Posterior vena cava (tissue), 2 donors: Measurements from ENCODE around the gene WSCD2. TPM values are rescaled to one million over a fixed set of nuclear protein-coding genes. Genes with fewer than 3 reads are reported as not detected.

ENCODE experiments used
- DNase-seq: peaks from one replicate; pipeline ENCODE4 v3.0.0-alpha.2; 2020; ENCODE audit warnings: low spot score
- intact Hi-C, 2 donors: fragments of 100-400 bp; cut with DNase I; formaldehyde crosslinking; loops; one replicate each; pipeline versions ENCODE4 v1.14.1 to v1.14.2; 2022 to 2023
- long read RNA-seq, 2 donors: library from polyadenylated mRNA; unstranded; transcript quantifications; one replicate each; pipeline ENCODE4 v2.0.0, GENCODE V29; 2020 to 2021
- total RNA-seq, 2 donors: library from RNA; stranded (reverse); fragmentation: NEBNext Ultra II Directional; extraction: Animal tissue kit (Norgen Biotek cat#: 25700); gene quantifications; one replicate each; pipeline ENCODE4 v1.2.1, GENCODE V29; 2021
- donor health status: DM: yes; HTN: yes; CAD: no.
- donor health status: DM: yes; HTN: yes; CAD: no.

The WSCD2 gene
- total RNA-seq: 10 to 100 TPM in 1 of 2 donors, 1 to 10 TPM in 1; 9.3 to 17.8 TPM
- long read RNA-seq, donor 1, full-length matches to known transcripts: 1 of 3 reads
- long read RNA-seq, donor 1, partial matches to known transcripts: 1 of 3 reads
- long read RNA-seq, donor 1, other reads (novel, unspliced or antisense): 1 of 3 reads
- long read RNA-seq, donor 2, partial matches to known transcripts: 0 of 2 reads
- long read RNA-seq, donor 2, other reads (novel, unspliced or antisense): 2 of 2 reads

DNA sequence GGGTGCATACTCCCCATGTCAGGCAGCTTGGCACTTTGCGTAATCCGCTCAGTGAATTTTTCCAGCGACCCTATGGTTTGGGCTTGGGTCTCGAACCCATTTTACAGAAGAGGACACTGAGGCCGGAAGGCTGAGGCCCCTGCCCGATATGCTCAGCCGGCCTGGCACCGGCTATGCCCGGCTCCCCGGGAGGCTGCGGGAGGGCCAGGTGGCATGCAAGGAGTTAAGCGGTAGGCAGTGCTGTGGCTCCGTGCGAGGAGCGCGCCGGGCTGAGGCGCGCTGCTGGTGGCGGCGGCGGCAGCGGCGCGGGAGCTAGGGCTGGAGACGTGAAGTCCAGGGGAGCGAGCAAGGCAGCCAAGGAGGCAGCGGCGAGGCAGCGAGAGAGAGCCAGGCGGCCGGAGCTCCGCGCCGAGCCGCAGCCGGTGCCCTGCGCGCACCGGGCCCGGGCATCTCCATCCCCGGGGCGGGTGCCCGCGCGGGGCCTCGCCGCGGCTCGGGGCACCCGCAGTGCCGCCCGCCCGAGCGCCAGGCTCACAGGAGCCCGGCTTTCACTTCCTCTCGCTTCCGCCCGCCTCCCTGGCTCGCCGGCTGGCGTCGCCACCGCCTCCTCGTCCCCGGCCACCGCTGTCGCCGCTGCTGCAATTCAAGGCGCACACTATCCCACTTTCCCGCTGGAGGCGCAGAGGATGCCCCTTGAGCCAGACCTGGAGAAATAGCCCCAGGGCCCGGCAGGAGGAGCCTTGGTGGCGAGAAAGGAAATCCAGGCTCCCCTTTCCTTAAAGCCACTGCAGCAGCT lies at the start of gene WSCD2:
TSS of gene WSCD2 (plus strand) at position 272 of the 796 bp plus-strand sequence. CDS start 66,545 bp downstream, outside the sequence.
- no peak for DNase-seq

DNA sequence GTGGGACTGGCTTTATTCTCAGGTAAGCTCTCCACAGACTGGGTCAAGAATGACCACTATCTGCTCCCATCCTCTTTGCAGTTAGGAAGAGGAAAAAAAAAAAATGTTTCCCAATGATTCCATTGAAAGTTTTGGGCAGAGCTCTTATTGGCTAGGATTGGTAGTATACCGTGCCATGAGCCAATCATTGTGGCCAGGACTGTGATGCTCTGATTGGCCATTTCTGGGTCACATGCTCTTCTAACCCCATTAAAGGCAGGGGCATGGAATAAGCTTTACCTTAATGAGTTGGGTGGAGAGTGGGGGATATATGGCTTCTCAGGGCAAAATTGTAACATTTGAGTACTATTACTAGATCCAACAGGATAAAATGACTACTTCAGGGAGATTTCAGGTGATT lies 49.4 kb upstream of the WSCD2 start:
- no peak for DNase-seq
- intact Hi-C loops: no loop called here

More for the DNA sequence above, at the start of gene WSCD2:
- intact Hi-C loops: no loop called here

DNA sequence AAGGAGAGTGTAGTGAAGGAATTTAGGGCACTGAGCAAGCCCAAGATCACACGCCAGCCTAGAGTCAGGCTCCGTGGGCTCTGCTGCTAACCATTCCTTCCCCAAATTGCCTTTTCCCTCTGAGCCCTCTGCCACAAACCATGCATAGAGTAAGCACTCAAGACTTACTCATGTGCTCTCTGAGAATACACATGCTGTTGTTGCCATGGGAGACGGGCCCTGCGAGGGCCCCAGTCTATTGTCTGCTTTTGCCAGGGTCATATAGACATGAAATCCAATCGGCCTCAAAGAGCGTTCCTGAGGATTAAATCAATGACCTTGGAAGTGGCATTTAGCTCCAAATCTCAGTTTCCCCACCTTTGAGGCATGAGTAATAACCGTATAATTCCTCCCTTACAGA lies 48.7 kb upstream of the WSCD2 start:
- intact Hi-C loops: no loop called here
- DNase-seq: no peak

DNA sequence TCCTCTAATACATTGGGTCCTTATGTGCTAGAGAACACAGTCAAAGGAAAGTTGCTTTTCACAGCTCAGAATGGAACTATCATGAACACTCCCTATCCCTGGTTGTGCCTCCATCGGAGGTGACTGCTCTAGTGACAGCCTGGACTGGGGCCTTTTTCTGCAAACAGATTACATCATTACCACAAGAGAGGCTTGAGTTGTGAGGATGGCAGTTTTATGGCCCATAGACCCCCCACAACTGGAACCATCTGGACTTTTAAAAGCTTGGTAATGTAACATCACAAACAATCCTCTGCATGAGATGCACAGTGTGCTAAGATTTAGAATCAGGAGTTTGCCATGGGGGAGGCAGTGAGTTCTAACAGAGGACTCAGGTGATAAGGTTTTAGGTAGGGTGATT lies 46.6 kb upstream of the WSCD2 start:
- DNase-seq: no peak
- intact Hi-C loops: no loop called here

DNA sequence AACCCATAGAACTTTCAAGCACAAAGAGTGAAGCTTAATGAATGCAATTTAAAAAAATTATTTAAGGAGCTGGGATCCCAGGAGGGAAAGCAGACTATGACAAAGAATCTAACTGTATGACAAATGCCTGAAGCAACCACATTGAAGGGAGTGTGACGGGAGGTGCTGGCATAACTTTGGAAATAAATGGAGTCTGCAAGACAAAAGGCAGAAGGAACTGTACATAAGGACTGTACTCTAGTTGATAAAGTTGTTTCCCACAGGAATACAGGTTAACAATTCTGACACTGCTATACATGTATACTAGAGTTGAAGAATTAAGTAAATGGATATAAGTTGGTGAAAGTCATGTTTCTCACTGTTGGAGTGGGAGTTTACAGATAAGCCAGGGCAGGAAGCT lies 41.2 kb upstream of the WSCD2 start:
- intact Hi-C loops: no loop called here
- DNase-seq: no peak

DNA sequence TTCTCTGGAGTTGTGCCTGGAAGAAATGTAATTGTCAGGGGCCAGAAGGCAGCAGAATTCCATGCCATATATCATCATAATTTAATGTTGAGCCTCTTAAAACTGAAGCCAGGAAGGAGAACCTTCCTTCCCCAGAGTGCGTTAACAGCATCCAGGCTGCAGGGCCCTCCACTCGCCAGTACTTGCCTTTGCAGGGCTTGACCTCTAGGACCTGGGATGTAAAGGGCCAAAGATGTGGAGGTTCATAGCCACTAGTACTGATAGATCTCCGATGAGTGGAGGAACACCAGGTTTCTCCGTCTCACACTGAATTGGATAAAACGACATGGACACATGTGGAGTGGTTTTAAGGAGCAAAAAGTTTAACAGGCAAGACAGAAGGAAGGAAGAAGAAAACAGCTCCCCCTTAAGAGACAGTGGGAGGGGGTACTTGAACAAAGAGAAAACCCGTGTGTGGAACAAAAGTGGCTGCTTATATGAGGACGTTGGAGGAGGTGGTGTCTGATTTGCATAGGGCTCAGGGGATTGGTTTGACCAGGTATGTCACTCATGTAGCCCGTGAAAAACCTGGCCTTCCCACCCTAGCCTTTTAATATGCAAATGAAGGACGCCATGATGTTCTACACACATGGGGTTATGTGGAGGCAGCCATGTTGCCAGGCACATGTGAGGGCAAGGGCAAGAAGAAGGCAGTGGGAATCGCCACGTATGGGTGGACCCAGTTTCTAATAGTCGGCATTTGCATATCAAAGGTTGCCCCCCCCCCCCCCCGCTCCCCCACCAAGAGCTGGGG lies 38.8 kb upstream of the WSCD2 start:
- intact Hi-C loops: loop anchor here in 1 of 2 donors (10.0 kb wide), 1 partner anchor 104 kb away; no protein-coding TSS in a partner anchor
- DNase-seq: no peak

DNA sequence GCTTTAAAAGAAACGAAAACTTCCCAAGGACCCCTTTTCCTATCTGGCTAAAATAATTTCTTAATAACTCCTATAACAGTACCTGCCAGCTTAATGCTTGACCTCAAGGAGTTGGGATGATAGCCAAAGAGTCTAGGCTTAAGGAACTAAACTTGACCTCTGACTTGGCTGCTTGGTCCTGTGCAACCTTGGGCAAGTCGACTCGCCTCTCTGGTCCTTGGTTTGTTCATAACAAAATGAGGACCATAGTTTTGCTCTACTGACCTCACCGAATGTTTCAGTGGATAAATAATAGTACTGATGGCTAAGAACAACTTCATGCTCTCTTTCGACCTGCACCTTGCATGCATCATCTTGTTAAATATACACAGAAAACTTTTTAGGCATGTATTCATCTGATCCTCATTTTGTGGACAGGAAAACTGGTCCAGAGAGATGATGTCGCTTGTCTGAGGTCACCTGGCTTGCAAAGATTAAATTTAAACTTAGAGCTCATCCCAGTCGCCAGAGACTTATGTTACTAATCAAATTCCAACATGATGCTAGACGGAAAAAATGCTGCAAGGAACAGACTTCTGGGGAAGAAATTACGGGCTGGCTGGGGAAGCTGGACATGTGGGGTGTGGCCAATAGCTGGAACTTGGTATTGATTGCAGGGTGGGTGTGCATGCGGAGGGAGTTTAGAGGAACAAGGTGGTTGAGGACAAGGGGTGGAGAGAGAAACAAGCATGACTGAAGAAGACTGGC lies 38.0 kb upstream of the WSCD2 start:
- intact Hi-C loops: loop anchor here in 1 of 2 donors (10.0 kb wide), 1 partner anchor 104 kb away; no protein-coding TSS in a partner anchor
- DNase-seq: no peak

DNA sequence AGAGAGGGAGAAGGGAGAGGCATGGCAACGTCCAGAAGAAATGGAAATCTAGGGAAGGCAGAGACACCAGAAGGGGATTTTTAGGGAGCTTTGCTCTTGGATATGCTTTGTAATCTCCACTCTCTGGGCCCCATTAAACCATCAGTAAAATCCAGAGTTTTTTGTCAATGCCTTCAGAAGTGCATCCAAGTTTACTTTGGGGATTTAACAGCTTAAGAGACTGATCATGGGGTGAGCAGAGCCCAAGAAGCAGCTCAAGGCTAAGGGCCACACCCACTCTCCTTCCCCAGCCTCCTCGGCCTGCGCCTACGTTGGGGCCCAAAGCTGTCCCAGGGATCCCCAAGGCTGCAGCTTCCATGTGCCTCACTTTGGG lies 37.4 kb upstream of the WSCD2 start:
- no peak for DNase-seq
- intact Hi-C loops: loop anchor here in 1 of 2 donors (10.0 kb wide), 1 partner anchor 103 kb away; no protein-coding TSS in a partner anchor

DNA sequence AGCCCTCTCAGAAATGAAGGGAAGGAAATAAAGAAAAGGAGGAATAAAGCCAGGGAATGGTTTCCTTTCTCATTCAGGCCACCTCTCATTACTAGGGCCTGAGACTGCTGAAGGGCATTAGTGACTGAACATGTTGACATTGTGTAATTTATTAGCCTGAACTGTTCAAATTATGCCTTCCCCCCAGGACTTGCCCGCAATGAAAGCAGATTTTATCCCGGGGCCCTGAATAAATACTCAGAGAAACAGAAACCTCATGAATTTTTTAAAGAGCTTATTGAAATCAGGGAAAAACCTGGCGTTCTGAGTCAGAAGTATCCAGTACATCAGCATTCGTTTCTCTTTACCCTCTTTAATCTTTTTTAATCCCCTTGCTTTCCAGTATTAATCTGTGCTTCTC lies 35.9 kb upstream of the WSCD2 start:
- no peak for DNase-seq
- intact Hi-C loops: loop anchor here in 1 of 2 donors (10.0 kb wide), 1 partner anchor 102 kb away; no protein-coding TSS in a partner anchor

DNA sequence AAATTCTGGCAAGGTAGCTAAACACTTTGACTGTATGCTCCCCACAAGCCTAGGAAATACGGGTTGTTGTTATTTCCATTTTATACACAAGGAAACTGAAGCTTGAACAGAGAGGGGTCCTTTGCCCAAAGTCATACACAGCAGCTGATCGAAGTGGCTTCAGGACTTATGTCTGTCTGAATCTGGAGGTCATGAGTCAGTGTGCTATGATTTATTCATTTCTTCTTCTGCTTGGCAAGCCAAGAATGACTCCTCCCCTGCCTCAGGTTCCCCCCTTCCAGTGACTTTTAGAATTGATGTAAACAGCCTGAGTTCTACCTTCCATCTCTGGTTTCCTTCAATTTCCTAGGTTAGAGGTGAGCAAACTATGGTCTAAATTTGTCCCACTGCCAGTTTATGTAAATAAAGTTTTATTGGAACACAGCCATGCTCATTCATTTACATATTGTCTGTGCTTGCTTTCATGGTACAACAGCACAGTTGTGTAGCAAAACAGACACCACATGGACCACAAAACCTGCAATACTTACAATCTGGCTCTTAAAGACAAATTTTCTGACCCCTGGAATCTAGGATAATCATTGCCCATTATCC lies 34.9 kb upstream of the WSCD2 start:
- intact Hi-C loops: loop anchor here in 1 of 2 donors (10.0 kb wide), 1 partner anchor 101 kb away; no protein-coding TSS in a partner anchor

DNA sequence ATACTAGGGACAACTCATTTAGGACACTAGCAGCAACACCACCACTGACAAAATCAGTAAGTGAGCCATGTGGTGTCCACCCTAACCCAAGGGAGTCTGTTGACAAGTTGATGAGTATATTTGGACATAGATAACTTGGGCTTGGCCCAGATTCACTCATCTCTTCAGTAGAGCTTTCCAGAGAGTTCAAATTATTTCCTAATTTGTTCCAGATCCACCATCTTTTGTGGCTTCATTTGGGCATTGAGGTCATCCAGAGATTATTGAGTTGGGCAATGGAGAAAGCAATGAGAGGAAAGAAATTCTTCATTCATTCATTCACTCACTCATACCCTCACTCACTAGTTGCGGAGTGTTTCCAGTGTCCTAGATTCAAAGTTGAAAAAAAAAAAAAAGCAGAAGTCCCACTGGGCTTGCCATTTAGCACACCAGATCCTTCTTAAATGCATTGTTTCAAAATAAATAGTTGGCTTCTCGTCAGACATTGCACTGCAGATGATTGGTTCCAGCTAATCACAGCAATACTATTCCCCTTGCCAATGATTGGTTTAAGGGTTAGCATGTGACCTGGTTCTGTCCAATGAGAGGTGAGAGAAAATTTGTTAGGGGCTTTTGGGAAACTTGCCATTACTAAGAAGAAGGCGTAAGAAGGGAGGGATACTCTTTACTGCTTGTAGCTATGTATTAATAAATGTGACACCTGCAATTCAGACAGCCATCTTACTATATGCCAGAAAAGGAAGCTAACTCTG lies 31.8 kb upstream of the WSCD2 start:
- DNase-seq: no peak
- intact Hi-C loops: loop anchor here in 1 of 2 donors (10.0 kb wide), 1 partner anchor 97 kb away; no protein-coding TSS in a partner anchor

More for the DNA sequence above, 34.9 kb upstream of the WSCD2 start:
- no peak for DNase-seq

DNA sequence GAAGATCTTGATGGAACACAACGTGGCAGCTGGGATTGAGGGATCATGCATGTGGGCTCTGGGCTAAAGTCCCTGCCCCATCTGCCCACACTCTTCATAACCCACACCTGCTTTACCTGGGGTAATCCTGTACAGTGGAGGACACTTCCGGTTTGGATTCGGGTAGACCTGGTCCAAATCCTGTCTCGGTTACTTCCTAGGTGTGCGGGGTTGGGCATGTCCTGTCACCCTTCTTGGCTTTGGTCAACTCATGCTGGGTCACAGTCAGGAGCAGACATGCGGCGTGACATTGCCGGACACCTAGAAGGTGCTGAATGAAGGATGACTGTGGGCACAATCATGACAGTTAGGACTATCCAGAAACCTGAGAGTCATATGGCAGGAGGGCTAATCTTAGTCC lies 30.7 kb upstream of the WSCD2 start:
- intact Hi-C loops: loop anchor here in 1 of 2 donors (10.0 kb wide), 1 partner anchor 96 kb away; no protein-coding TSS in a partner anchor
- no peak for DNase-seq

DNA sequence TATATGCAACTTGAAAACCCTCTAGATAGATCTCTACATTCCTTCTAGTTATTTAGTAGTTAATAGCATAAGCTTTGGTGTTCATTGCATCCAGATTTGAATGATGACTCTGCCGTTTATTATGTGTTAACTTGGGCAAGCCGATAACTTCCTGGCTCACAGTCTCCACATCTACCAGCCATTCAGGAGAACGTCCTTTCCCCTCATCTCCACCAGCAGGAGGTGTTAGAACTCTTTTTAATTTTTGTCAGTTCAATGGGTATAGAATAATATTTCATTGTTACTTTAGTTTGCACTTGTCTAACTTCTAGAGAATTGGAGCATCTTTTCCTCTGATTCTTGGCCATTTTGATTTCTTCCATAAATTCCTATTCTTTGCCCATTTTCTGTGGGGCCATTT lies 30.0 kb upstream of the WSCD2 start:
- intact Hi-C loops: loop anchor here in 1 of 2 donors (10.0 kb wide), 1 partner anchor 96 kb away; no protein-coding TSS in a partner anchor
- DNase-seq: no peak

DNA sequence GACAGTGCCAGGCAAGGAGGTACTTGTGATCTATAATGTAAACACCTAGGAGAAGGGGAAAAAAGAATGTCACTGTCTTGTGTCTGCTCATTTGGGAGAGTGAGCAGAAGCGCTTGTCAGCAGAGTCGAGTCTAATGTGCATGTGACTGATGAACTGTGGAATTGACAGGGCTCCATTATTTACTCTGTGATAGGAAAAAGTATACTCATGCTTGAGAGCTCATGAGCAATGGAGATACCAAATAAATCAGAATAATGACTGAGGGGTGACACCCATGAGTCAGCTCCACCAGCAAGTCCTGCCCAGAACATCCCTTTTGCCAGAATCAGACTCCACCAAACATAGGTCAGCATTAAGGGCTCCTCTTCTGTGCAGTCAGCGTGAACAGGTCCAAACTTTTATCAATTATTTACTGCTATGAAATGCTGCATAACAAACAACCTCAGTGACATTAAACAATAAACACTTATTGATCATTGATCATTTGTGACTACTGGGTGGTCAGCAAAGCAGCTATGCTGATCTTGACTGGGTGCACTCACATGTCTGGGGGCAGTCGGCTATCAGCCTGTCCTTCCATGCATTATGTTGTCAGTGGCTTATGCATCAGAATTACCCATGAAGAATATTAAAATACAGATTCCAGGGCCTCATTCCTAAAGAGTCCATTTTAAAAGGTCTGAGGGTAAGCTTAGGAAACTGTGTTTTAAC lies 29.2 kb upstream of the WSCD2 start:
- intact Hi-C loops: loop anchor here (10.0 kb wide), 1 partner anchor 95 kb away; no protein-coding TSS in a partner anchor
- no peak for DNase-seq

DNA sequence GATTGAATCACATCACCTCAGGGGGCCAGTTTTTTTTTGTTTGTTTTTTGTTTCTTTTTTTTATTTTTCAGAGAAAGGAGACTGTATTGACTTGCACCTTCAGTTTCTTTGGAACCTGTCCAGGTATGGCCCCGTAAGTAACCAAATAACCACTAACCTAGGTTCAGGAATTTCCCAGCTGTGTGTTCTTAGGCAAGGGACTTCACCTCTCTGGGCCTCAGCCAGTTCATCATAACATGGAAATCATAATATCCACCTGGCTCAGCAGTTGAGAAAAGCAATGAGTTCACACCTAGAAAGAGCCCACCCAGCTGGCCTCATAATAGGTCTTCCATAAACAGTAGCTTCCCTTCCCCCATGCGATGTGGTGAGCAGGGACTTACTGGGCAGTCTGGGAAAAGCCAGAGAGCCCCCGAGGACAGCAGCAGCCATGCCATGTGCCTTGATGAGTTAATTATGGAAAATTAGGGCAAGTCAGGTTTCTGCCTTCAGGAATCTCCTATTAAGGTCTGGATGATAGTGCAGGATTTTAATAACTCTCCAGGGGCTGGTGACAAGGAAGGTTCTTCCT lies 27.4 kb upstream of the WSCD2 start:
- no peak for DNase-seq
- intact Hi-C loops: loop anchor here in 1 of 2 donors (10.0 kb wide), 1 partner anchor 93 kb away; no protein-coding TSS in a partner anchor

DNA sequence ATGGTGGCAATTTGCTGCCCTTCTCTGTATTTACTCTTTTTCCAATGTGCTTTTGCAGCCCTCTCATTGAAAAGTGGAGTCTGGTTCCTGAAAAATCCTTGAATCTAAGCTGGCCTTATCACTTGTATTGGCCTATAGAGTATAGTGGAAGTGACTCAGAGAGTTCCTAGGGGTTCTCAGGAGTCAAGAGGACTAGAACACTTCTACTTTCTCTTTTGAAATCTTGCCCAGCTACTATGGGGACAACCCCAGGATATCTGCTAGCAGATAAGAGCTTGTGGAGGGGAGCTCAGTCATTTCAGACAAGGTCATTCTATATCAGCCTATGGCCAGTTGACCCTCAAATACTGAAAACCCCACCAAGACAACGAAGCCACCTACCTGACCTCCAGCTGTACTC lies 26.7 kb upstream of the WSCD2 start:
- no peak for DNase-seq
- intact Hi-C loops: loop anchor here in 1 of 2 donors (10.0 kb wide), 1 partner anchor 92 kb away; no protein-coding TSS in a partner anchor
